ACHN (cell line): Measurements from ENCODE around the gene MLEC.
A peak's percentile ranks its signal among the peaks of the same experiment; 100 is the strongest.

Experiments used
- DNase-seq: peaks from one replicate; pipeline ENCODE4 v3.0.0-alpha.2; 2015
- in situ Hi-C: cut with HindIII; loops from 2 replicates; pipeline ENCODE4 v1.10.0; 2017; ENCODE audit warnings: low sequenced_read_pairs, low pct_ligation_motif_present, low pct_unique_long_range_greater_than_20kb

The MLEC gene

DNA sequence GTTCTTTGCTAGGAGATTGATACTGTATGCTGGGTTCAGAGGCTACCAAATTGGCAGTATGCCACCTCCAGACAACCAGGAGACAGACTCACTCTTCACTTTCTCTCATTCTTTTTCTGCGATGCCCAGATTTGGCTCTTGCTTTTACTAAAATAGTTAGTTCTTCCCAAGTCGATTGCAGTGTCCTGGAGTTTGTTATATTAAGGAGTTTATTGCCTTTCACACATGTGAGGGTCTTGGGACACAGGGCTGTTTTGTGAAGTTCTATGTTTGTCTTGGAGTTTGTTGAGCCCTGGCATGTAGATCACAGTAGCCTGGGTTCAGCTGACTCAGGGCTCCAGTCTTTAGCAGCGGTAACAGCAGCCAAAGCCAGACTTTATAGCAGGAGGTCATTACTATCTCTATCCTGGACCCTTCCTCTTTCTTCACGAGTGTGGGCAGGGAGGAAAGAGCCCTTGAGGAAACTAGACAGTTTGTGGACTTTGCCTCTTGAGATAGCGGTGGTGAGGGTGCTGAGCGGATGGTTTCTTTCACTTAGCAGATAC lies 1.6 kb downstream of the MLEC start:
- in situ Hi-C loops: no loop called here
- no peak for DNase-seq

DNA sequence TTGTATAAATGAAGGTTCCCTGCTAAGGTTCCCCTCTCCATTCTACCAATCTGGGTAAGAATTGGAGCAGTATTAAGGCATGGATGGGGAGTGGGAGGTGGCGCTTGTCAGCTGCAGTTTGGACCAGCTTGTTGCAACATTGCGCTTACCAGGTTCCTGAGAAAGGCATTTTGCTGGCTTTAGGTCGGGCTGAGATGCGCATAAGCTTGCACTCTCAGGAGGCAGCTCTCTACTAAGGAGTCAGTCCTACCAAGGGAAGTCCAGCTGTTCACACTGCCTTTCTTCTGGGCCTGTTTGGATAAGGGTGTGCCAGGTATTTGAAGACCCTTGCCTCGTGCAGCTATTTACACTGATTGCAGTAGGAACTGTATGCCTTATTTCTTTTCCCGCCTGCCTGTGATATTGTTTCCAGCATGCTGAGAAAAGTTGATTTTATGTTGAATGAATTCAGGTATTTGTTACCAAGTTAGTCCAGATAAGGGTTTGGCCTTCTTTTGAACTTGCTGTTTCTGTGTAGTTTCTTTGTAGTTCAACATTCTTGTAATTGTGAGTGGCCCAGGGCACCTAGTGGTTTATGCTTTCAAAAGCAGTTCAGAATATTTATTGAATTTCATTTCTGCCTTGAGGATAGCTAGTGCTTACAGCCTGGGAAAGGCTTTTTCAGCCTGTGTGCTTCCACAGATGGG lies 2.6 kb downstream of the MLEC start:
- no peak for DNase-seq
- in situ Hi-C loops: no loop called here

DNA sequence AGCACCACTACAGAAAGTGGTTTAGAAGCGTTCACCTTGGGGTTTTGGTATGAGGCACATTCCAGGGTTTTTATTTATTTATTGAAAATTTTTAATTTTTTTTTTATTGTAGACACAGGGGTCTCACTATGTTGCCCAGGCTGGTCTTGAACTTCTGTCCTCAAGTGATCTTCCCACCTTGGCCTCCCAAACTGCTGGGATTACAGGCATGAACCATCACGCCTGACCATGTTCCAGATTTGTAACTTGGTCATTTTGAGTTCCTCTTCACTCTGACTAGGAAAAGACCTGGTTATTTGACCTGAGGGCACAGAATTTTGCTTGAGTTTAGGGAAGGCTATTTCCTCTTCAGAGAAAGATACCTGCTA lies 3.1 kb downstream of the MLEC start:
- in situ Hi-C loops: no loop called here
- no peak for DNase-seq

DNA sequence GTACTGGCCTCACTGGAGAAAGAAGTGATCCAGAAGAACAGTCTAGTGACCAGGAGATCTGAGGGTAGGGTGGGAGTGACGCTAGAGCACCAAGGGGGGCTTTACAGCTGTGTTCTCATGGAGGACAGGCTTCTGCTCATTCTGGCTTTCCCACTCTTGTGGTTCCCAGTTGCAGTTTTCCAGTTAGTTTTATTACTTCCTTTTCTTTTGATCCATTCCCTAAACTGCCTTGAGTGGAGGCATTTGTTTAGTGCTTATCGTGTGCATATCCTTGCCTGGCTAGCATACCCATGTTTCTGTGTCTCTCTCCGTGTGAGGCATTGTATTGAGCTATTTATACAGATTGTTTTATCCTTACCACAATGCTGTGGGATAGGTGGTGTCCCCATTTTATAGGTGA lies 4.0 kb downstream of the MLEC start:
- in situ Hi-C loops: no loop called here
- DNase-seq: no peak

DNA sequence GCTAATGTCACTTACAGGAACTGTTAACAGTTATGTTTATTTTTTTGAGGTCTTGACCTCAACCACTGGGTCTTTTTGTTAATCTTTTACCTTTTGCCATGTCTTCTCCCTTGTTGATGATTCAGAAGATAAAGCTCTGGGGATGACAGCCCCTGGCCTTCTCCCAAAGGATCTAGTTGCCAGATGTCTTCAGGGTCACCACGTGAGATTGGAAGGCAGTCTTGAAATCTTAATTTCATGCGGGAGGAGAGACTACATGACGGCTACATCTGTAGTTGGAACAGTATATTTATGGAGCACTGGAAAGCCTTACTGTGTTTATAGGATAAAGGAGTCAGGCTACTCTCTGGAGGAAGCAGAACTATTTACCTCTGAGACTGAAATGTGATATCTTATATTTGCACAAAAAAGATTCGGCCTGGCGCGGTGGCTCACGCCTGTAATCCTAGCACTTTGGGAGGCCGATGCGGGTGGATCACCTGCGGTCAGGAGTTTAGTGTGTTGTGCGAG lies 5.6 kb downstream of the MLEC start:
- DNase-seq: peak; percentile 86
- in situ Hi-C loops: no loop called here

DNA sequence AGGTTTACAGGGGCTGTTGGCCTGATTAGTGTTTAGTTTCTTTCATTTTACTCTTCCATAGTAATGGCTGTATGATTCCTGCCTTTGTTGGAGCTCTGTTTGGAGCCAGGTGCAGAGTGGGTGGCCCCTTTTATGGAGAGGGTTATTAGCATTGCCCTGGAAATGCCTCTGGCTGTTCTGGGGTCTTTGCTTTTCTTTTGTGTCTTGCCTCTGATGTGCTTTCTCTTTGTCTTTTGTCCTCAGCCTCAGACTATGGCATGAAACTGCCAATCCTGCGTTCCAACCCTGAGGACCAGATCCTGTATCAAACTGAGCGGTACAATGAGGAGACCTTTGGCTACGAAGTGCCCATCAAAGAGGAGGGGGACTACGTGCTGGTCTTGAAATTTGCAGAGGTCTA lies 6.9 kb downstream of the MLEC start:
- in situ Hi-C loops: no loop called here
- DNase-seq: no peak

DNA sequence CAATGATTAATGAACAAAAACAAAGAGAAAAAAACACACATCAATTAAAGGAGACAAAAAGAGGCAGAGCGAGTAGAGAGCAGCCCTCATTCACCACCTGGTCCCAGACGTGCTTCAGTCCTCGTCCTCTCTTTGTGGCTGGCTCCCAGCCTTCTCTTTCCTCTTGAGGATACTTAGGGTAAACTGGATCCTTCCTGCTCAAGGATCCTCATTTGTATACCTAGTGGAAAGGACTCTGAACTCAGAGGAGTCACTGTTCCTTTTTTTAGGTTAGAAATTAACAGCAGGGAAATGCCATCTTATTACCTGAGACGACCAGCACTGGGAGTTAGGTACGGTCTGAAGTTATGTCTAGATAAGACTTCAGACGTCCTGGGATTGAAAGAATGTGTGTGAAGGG lies 9.7 kb downstream of the MLEC start:
- in situ Hi-C loops: no loop called here
- no peak for DNase-seq

DNA sequence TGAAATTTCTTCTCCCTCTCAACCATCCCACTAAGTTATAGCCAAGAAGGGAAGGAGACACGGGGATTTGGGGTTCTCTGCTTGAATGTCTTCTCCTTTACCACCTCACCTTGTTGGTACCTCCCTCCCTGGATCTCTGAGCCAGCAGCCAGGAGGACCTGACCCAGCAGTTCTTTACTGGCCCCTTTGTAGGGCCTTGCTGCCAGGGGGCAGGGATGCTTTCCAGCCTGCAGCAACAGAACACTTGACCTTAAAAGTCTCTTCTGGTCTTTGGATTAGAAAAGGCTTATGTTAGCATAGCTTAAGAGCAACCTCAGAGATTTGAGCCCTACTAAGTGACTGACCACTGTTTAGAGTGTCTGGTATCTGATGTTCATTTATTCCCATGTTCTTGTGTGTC lies 10.4 kb downstream of the MLEC start:
- no peak for DNase-seq
- in situ Hi-C loops: no loop called here

DNA sequence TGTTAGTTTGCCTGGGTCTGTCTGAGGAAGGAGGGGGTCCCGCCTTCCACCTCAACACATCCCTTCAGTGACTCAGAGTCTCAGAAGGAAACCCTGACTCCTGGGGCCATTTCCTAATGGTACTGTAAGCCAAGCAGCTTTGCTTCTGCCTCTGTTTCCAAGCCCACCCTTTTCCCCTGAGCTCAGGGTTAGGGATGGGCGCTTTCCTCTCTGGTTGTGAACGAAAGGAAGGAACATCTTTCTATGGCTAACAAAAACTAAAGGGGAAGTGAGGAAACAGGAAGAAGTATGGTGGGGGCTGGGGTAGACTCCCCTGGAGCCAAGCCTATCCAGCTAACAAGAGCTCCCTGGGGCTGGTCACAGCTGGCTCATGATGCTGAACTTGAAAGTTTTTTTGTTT lies 11.7 kb downstream of the MLEC start:
- no peak for DNase-seq
- in situ Hi-C loops: no loop called here

DNA sequence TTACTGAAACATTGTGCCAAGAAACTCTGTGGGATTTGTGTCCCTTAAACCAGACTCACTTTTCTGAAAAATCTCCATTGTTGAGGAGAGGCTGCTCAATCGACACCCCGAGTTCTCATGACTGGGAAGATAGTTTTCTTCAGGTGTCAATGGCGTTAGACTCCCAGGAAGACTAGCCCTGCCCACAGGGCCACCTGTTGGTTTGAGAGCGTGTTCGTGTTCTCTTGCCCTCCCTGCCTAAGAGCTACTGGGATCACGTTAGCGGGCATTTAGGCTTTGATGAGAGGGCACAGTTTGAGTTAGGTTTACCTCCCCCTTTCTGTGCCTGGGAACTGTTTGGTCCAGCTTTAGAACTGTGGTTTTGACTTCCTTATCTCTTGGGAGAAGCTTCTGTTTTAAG lies 12.6 kb downstream of the MLEC start:
- no peak for DNase-seq
- in situ Hi-C loops: no loop called here

DNA sequence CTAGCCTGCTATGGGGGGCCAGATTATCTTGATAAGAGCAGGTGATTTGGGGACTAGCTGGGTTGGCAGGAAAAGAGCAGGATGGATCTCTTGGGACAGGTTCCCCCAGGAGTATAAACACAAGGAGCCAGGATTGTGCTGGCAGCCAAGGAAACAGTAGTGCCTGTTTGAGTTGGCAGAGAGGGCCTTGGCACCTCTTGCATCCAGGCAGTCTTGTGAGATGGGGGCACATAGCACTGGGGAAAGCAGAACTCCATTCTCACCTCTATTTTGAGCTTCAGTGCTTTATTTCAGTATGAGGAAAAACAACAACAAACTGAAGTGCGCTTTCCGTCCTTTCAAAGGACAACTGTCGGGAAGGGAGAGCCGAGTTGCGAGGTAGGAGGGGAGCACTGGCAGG lies 13.9 kb downstream of the MLEC start:
- no peak for DNase-seq
- in situ Hi-C loops: no loop called here

DNA sequence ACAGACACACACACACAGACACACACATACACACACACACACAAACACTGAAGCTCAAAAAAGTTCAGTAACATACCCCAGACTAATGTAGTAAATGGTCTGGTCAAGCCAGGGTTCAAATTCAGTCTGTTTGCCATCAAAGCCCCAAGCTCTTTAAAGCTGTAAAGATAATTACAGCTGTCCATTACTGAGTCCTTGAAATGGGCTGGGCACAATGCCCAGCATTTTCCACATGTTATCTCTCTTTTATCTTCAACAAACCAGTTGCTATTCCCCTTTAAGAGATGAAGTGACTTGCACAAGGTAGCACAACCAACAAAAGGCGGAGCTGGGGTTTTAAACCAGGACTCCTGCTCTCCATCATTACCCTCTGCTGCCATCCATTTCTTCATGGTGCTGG lies 15.7 kb downstream of the MLEC start:
- DNase-seq: no peak
- in situ Hi-C loops: no loop called here

DNA sequence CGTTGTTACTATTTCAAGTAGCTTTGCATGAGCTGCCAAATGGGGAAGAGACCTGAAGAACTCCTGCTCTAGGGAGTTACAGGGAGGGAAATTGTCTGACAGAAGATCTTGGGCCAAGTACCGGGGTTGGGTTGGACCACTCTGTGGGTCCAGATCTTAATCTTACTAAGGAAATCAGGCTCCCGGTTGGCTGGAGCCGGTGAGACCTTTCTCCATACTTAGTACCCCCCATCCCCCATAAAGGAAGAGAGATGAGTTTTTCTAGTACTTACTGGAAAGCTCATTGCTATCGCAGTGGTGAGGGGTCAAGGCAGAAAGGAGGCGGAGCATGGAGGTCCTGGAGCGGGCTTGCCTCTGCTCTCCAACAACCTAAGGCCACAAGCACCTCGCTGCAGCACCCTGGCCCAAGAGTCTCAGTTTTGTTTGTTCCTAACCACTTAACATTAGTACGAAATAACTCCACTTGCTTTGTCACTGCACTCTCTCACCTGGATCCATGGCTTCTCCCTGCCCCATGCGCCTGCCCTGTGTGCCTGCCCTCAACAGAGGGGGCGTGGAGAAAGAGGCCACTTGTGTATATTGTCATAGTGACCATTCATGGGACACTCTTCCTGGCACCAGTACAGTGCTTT lies 16.5 kb downstream of the MLEC start:
- DNase-seq: no peak
- in situ Hi-C loops: no loop called here

DNA sequence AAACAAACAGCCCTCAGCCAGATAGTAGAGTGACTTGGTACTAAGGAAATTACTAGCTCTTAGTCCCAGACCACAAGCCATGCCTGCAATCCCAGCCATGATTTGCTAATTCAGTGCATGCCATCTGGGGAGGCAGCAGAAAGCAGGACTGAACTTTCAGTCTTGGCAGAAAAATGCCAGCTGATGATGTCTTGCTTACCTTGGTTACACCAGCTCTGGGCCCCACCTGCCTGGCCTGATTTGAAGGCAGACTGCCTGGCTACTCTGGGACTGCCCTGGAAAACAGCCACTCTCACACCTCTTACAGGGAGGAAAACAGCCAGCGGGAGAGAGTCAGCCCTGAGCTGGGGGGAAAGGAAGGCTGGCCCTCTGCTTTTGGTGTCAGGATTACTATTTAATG lies 18.7 kb downstream of the MLEC start:
- no peak for DNase-seq
- in situ Hi-C loops: no loop called here

DNA sequence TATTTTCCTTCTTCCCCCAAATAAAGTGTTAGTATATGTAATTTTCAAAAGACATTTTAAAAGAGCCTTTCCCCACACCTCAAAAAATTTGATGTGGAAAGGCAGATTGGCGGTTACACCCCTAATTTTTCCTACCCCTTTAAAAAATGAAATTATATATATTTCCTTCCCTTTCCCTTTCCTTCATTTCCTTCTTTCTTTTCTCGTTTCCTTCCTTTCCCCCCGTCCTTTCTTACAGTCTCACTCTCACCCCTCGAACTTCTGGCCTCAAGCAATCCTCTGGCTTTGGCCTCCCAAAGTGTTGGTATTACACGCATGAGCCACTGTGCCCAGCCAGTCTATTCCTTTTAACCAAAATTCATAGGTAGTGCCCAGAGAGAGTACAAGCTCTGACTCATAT lies 19.1 kb downstream of the MLEC start:
- DNase-seq: no peak
- in situ Hi-C loops: no loop called here

DNA sequence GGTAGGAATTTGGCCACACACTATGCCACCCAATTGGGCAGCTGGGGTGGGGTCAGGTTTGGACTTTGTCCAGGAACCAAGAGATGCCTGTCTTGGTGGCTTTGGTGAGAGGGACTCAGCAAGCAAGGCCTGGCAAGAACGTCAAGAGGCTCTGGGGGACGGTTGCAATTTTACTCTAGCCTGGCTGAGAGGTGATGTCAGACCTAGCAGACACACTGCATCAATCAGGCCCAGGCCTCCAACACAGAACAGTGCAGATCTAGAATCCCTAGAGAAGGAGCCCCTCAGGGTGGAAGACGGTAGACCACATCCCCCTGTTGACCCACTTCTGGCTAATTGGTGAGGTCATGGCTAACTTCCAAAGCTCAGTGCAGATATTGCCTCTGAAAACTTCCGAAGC lies 21.7 kb downstream of the MLEC start:
- DNase-seq: no peak

DNA sequence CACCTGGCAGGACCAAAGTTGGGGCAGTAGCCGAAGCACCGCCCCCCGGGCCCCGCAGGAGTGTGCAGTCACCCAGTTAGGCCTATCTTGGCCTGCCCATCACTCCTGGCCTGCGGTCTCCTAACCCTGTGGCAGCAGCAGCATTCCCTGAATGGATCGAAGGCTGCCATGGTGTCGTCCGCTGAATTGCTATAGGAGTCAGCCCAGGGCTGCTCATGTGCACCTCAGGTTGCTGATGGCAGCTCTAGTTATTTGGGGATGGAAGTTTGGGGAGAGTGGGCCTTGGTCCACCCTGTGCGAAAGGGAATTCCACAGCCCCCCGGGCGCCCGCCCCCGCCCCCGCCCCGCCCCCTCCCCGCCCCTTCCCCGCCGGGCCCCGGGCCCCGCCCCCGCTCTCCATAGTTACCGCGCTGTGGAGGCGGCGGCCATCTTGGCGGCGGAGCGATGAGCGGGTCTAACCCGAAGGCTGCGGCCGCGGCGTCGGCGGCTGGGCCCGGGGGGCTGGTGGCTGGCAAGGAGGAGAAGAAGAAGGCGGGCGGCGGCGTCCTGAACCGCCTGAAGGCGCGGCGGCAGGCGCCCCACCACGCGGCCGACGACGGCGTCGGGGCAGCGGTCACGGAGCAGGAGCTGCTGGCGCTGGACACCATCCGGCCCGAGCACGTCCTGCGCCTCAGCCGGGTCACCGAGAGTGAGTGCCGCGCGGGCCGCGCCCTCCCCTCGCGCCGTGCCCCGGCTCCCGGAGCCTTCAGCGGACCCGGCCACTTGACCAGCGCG lies 23.3 kb downstream of the MLEC start, which contains the start of gene UNC119B:
Gene UNC119B (plus strand): TSS at position 428 of the 774 bp plus-strand sequence. CDS start 17 bp downstream, at position 445.
- in situ Hi-C loops: no loop called here
- peak; percentile 72 for DNase-seq

More for the DNA sequence above, 21.7 kb downstream of the MLEC start:
- in situ Hi-C loops: no loop called here

DNA sequence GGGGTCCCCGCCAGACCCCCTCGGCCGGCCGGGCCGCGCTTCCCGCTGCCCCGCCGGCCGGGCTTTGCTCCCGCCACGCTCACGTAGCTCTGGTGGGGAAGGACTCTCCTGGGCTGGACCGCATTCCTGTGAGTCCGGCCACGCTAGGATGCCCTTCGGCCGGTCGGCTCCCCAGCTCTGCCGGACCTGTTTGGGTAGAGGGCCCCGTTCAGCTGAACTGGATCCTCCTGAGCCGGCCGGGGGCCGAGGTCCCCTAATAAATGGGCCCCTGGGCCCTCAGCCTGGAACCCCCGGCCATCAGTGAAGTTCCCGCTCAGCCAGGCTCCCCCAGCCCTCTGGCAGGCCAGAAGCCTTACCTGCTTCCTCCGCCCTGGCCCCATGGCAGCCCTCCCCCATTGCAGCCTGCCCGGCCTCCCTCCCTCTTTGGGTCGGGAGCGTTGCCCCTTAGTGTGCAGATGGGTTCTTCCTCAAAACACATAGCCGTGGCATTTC lies 23.9 kb downstream of the MLEC start:
- in situ Hi-C loops: no loop called here
- DNase-seq: peak; percentile 30

DNA sequence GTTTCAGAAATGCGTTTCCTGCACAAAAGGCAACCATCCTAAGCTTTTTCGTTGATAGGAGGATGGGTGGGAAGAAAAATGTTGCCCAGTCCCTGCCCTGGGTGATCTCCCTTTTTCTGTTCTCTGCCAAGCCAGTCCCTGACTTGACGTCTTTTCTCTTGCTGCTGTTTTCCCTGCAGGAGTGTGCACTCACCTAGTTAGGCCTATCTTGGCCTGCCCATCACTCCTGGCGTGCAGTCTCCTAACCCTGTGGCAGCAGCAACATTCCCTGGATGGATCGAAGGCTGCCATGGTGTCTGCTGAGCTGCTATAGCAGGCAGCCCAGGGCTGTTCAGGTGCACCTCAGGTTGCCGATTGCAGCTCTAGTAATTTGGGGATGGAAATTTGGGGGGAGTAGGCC lies 24.5 kb downstream of the MLEC start:
- no peak for DNase-seq
- in situ Hi-C loops: no loop called here
